Left cardiac atrium (tissue), 4 donors: ENCODE results near the gene CENPP. TPM values are rescaled to one million over a fixed set of nuclear protein-coding genes. Genes with fewer than 3 reads are reported as not detected.
A peak's percentile ranks its signal among the peaks of the same experiment; 100 is the strongest.
"Not testable (repeated sequence)": the region's sequence is repeated elsewhere in the genome, so short reads cannot be mapped to it uniquely, and the experiment has no call there.

Source experiments
- ATAC-seq, 2 donors: fragments of 200-7000 bp; cut with Tn5 transposase; one replicate each; pipeline ENCODE4 v1.9.1; 2020; ENCODE audit warnings: mild to moderate bottlenecking in 2 of 2, moderate library complexity in 2 of 2
- DNase-seq: peaks from one replicate; pipeline ENCODE4 v3.0.0-alpha.2; 2020
- intact Hi-C, 2 donors: fragments of 100-400 bp; cut with DNase I; formaldehyde crosslinking; loops; one replicate each; pipeline versions ENCODE4 v1.14.1 to v1.15.1; 2022 to 2023
- total RNA-seq, 2 donors: library from RNA; stranded (reverse); fragmentation: NEBNext Ultra II Directional; extraction: Animal tissue kit (Norgen Biotek cat#: 25700); gene quantifications; one replicate each; pipeline ENCODE4 v1.2.1, GENCODE V29; 2021
- donor health status: DM: no; HTN: yes; CAD: no.
- donor health status: DM: no; HTN: yes; CAD: no; lungs with severe emphysema.
- donor health status: DM: yes; HTN: yes; CAD: no.
- donor health status: Dilated cardiomyopathy.

CENPP gene
- total RNA-seq, 2 donors from 2014 or later, result 1.9 to 3.2 TPM

GRCh38 chr9:92558612-92559374 lies 233.0 kb downstream of the CENPP start:
- DNase-seq (no peak), ATAC-seq (peak in 1 of 2 donors; percentile 65)
- intact Hi-C loops, result no loop called here

- ATAC-seq (peak in 1 of 2 donors; percentile 23), DNase-seq (no peak)
- intact Hi-C loops, result no loop called here
These were observed 235.9 kb downstream of the CENPP start for GRCh38 chr9:92561374-92562330.

GRCh38 chr9:92562461-92562967 lies 236.8 kb downstream of the CENPP start:
- peak in 1 of 2 donors; percentile 55 for ATAC-seq
- intact Hi-C loops, result no loop called here

GRCh38 chr9:92563116-92564100 lies 237.7 kb downstream of the CENPP start:
- ATAC-seq (peak in 1 of 2 donors; percentile 63), DNase-seq (no peak)
- intact Hi-C loops, result no loop called here

More at GRCh38 chr9:92562461-92562967, 236.8 kb downstream of the CENPP start:
- DNase-seq, result no peak

- intact Hi-C loops, result no loop called here
These were observed 238.8 kb downstream of the CENPP start for GRCh38 chr9:92564504-92564903.

GRCh38 chr9:92564982-92565381 lies 239.2 kb downstream of the CENPP start:
- ATAC-seq (peak in 1 of 2 donors; percentile 57), DNase-seq (no peak)
- intact Hi-C loops, result no loop called here

More at GRCh38 chr9:92564504-92564903, 238.8 kb downstream of the CENPP start:
- DNase-seq, result no peak
- peak in 1 of 2 donors; percentile 75 for ATAC-seq

- DNase-seq, intact Hi-C loops, ATAC-seq: not testable (repeated sequence)
These were observed 246.1 kb downstream of the CENPP start for GRCh38 chr9:92571871-92572270.

- DNase-seq, intact Hi-C loops, ATAC-seq: not testable (repeated sequence)
These were observed 247.9 kb downstream of the CENPP start for GRCh38 chr9:92573612-92574011.

- intact Hi-C loops, result no loop called here
- DNase-seq, result no peak
- no peak for ATAC-seq
These were observed 250.4 kb downstream of the CENPP start for GRCh38 chr9:92576175-92576574.

- intact Hi-C loops, result no loop called here
- ATAC-seq, result peak in 1 of 2 donors; percentile 16
- DNase-seq, result no peak
These were observed 264.2 kb downstream of the CENPP start for GRCh38 chr9:92589923-92590322.

GRCh38 chr9:92590377-92590776 lies 264.6 kb downstream of the CENPP start:
- DNase-seq, result peak; percentile 82
- intact Hi-C loops, result no loop called here
- peak; percentile 97 for ATAC-seq

GRCh38 chr9:92592537-92592936 lies 266.8 kb downstream of the CENPP start:
- no peak for DNase-seq
- ATAC-seq, result no peak
- intact Hi-C loops, result no loop called here

- intact Hi-C loops, result no loop called here
- no peak for DNase-seq
- peak in 1 of 2 donors; percentile 46 for ATAC-seq
These were observed 267.5 kb downstream of the CENPP start for GRCh38 chr9:92592946-92593861.

- intact Hi-C loops, ATAC-seq, DNase-seq: not testable (repeated sequence)
These were observed 269.3 kb downstream of the CENPP start for GRCh38 chr9:92595075-92595474.

GRCh38 chr9:92595930-92596329 lies 270.2 kb downstream of the CENPP start:
- DNase-seq (no peak), ATAC-seq (no peak)
- intact Hi-C loops, result no loop called here

GRCh38 chr9:92598382-92598781 lies 272.6 kb downstream of the CENPP start:
- ATAC-seq (peak in 1 of 2 donors; percentile 41), DNase-seq (no peak)
- intact Hi-C loops, result no loop called here

GRCh38 chr9:92599938-92600461 lies 274.2 kb downstream of the CENPP start:
- intact Hi-C loops, result no loop called here
- ATAC-seq, result peak in 1 of 2 donors; percentile 28
- DNase-seq, result no peak
